Suprapubic skin (tissue), 4 donors: ENCODE results near the gene DIAPH3. TPM values are rescaled to one million over a fixed set of nuclear protein-coding genes. Genes with fewer than 3 reads are reported as not detected.

Experiments
- DNase-seq, 2 donors: peaks; one replicate each; pipeline ENCODE4 v3.0.0-alpha.2; 2019; ENCODE audit warnings: low spot score in 2 of 2
- H3K27ac ChIP-seq: fragments of 200-600 bp; sonication (generic); one replicate; pipeline ENCODE4 v1.5.1; 2019
- H3K27me3 ChIP-seq: fragments of 200-600 bp; sonication (generic); one replicate; pipeline ENCODE4 v1.5.1; 2019
- H3K36me3 ChIP-seq: fragments of 200-600 bp; sonication (generic); one replicate; pipeline ENCODE4 v1.5.1; 2019
- H3K4me1 ChIP-seq: fragments of 200-600 bp; sonication (generic); one replicate; pipeline ENCODE4 v1.5.1; 2019
- H3K4me3 ChIP-seq: fragments of 200-600 bp; sonication (generic); one replicate; pipeline ENCODE4 v1.5.1; 2019; ENCODE audit warnings: mild to moderate bottlenecking
- H3K9me3 ChIP-seq: fragments of 200-600 bp; sonication (generic); one replicate; pipeline ENCODE4 v1.5.1; 2019
- EP300 ChIP-seq: sonication (generic); formaldehyde crosslinking; IDR thresholded peaks from one replicate; pipeline ENCODE4 v1.6.1; 2017; ENCODE audit warnings: antibody characterized with exemption
- POLR2A ChIP-seq, 2 donors: fragments of 450-650 bp; IDR thresholded peaks; one replicate each; pipeline ENCODE4 v1.6.1; 2017; ENCODE audit warnings: antibody characterized with exemption in 2 of 2, mild to moderate bottlenecking in 2 of 2, moderate library complexity in 2 of 2
- POLR2AphosphoS5 ChIP-seq, 3 donors: sonication (generic); formaldehyde crosslinking; IDR thresholded peaks; one replicate each; pipeline ENCODE4 v1.6.1; 2017; ENCODE audit warnings: antibody characterized with exemption in 3 of 3
- WGBS: methylation state at CpG from one replicate; pipeline ENCODE4 v1.1.5; 2018; 5-methylcytosine and 5-hydroxymethylcytosine counted together
- total RNA-seq, 4 donors: library from RNA; depleted of rRNA; stranded (reverse); fragments of >200 nt; gene quantifications; one replicate each; pipeline ENCODE4 v1.1.0, GENCODE V29; 2016
- TF ChIP-seq, protein P1 (sequence below), 2 donors: fragments of 200-600 bp in 1 of 2; fragments of 450-650 bp in 1 of 2; sonication (generic) in 1 of 2; IDR thresholded peaks; one replicate each; pipeline ENCODE4 v1.5.1; 2016 to 2019; ENCODE audit warnings: antibody characterized with exemption in 2 of 2, mild to moderate bottlenecking in 1 of 2, moderate library complexity in 1 of 2

The DIAPH3 gene
- total RNA-seq, 4 donors from 2014 or later: 0.93 to 3.0 (median 2.3) TPM

- no peaks in the 10 kb centered on the region for H3K4me1 ChIP-seq
- no peak overlapping the region for H3K27ac ChIP-seq
- H3K9me3 ChIP-seq: no peaks in the 10 kb centered on the region
- no peak for DNase-seq
- no peaks in the 10 kb centered on the region for H3K36me3 ChIP-seq
- no peak overlapping the region for H3K4me3 ChIP-seq
- no peak for TF ChIP-seq EP300
- TF ChIP-seq POLR2AphosphoS5 (IDR thresholded peaks at IDR 0.05): no peak
- TF ChIP-seq, protein P1, sequence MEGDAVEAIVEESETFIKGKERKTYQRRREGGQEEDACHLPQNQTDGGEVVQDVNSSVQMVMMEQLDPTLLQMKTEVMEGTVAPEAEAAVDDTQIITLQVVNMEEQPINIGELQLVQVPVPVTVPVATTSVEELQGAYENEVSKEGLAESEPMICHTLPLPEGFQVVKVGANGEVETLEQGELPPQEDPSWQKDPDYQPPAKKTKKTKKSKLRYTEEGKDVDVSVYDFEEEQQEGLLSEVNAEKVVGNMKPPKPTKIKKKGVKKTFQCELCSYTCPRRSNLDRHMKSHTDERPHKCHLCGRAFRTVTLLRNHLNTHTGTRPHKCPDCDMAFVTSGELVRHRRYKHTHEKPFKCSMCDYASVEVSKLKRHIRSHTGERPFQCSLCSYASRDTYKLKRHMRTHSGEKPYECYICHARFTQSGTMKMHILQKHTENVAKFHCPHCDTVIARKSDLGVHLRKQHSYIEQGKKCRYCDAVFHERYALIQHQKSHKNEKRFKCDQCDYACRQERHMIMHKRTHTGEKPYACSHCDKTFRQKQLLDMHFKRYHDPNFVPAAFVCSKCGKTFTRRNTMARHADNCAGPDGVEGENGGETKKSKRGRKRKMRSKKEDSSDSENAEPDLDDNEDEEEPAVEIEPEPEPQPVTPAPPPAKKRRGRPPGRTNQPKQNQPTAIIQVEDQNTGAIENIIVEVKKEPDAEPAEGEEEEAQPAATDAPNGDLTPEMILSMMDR (IDR thresholded peaks at IDR 0.05): no peak
- no peak for TF ChIP-seq POLR2A (IDR thresholded peaks at IDR 0.05)
- no peaks in the 10 kb centered on the region for H3K27me3 ChIP-seq
Observed at GRCh38 chr13:59834801-59835200, 328.9 kb downstream of the DIAPH3 start.

DNA sequence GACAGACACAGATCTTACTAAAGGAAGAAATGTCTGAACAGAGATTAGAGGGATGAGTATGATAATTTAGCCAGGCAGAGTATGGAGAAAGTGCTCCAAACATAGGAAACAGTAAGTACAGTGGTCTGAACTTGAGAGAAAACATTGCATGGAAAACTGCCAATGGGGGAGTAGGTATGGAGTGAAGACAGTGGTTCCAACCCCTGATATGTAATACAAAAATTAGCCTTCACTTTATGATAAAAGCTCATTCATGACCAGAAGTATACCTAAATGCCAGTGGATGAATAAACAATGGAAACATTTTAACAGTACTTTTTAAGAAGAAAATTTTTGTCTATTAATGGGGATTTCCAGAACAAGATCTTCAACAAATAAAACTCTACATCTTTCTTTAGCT is 334.0 kb downstream of the DIAPH3 start:
- H3K27me3 ChIP-seq: no peaks in the 10 kb centered on the region
- no peaks in the 10 kb centered on the region for H3K4me1 ChIP-seq
- H3K27ac ChIP-seq: no peak overlapping the region
- TF ChIP-seq POLR2AphosphoS5 (IDR thresholded peaks at IDR 0.05) (no peak), POLR2A (IDR thresholded peaks at IDR 0.05) (no peak), EP300 (no peak)
- TF ChIP-seq, protein P1 (IDR thresholded peaks at IDR 0.05): no peak
- H3K9me3 ChIP-seq: no peaks in the 10 kb centered on the region
- H3K4me3 ChIP-seq: no peak overlapping the region
- no peaks in the 10 kb centered on the region for H3K36me3 ChIP-seq
- DNase-seq: no peak

DNA sequence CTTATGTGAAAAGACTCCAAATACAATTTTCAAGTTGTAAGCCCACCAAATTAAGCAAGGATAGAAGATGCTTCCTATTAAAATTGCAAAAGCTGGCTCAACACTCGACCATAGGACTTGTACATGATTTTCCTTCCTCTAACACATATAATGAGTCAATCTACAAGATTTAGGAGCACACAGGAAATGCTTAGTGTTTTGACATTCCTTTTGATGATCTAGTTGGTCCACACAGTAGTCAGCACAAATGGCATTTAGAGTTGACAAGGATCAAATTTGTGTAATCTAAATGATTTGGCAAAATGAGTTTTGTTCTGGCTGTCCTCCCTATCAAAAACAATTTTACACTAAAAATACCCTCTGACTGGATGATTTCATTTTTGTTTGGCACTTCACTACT is 340.2 kb downstream of the DIAPH3 start:
- WGBS: 40% methylated on average over 1 of the region's 1 CpG

GRCh38 chr13:59809564-59809963 is 354.2 kb downstream of the DIAPH3 start:
- Histone ChIP-seq H3K9me3 (no peaks in the 10 kb centered on the region), H3K4me1 (no peaks in the 10 kb centered on the region), H3K27me3 (no peaks in the 10 kb centered on the region), H3K4me3 (no peak overlapping the region), H3K36me3 (no peaks in the 10 kb centered on the region), H3K27ac (no peak overlapping the region)
- no peak for DNase-seq
- TF ChIP-seq POLR2A (IDR thresholded peaks at IDR 0.05) (no peak), EP300 (no peak), POLR2AphosphoS5 (IDR thresholded peaks at IDR 0.05) (no peak)
- TF ChIP-seq, protein P1 (IDR thresholded peaks at IDR 0.05): no peak
- WGBS: 81% methylated on average over 3 of the region's 3 CpGs

More for the DNA sequence above, 340.2 kb downstream of the DIAPH3 start:
- no peak for DNase-seq
- no peaks in the 10 kb centered on the region for H3K9me3 ChIP-seq
- H3K4me3 ChIP-seq: no peak overlapping the region
- H3K4me1 ChIP-seq: no peaks in the 10 kb centered on the region
- H3K36me3 ChIP-seq: no peaks in the 10 kb centered on the region
- TF ChIP-seq, protein P1 (IDR thresholded peaks at IDR 0.05): no peak
- TF ChIP-seq POLR2A (IDR thresholded peaks at IDR 0.05) (no peak), POLR2AphosphoS5 (IDR thresholded peaks at IDR 0.05) (no peak), EP300 (no peak)
- H3K27me3 ChIP-seq: no peaks in the 10 kb centered on the region
- H3K27ac ChIP-seq: no peak overlapping the region

- Histone ChIP-seq H3K27me3 (no peaks in the 10 kb centered on the region), H3K4me3 (no peak overlapping the region), H3K27ac (no peak overlapping the region), H3K36me3 (no peaks in the 10 kb centered on the region), H3K4me1 (no peaks in the 10 kb centered on the region), H3K9me3 (no peaks in the 10 kb centered on the region)
- TF ChIP-seq, protein P1 (IDR thresholded peaks at IDR 0.05): no peak
- TF ChIP-seq POLR2A (IDR thresholded peaks at IDR 0.05) (no peak), POLR2AphosphoS5 (IDR thresholded peaks at IDR 0.05) (no peak), EP300 (no peak)
- DNase-seq: no peak
Observed at GRCh38 chr13:59806801-59807200, 356.9 kb downstream of the DIAPH3 start.
